ENCODE results near the gene TK2. TPM values are rescaled to one million over a fixed set of nuclear protein-coding genes. Genes with fewer than 3 reads are reported as not detected.
"Not testable (repeated sequence)": the region's sequence is repeated elsewhere in the genome, so short reads cannot be mapped to it uniquely, and the experiment has no call there.

TK2 gene
- total and polyA plus RNA-seq, 7 experiments from 2014 or later: 3.5 to 19.8 (median 6.4) TPM

DNA sequence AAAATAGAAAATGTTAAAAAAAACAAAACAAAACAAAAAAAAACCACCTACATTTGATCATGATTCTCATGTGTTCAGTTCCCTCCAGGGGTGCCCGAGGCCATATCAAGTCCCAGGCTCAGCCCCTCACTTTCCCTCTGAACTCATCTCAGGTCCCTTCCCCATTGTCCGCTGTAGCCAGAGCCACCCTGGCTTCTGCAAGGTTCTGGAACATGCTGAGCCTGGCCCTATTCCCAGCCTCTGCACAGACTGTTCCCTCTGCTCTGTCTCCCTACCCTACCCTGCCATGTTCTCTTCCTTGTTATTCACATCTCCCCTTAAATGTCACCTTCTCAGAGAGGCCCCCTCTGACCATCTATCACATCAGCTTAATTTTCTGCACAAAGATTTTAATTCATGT lies 46.9 kb downstream of the TK2 start:
- H3K36me3 Mint-ChIP-seq: peaks cover 0 to 8% (median 0%) of the 10 kb centered on the region in 5 donors
- Histone ChIP-seq H3K36me3 (ENCODE audit: control insufficient read depth in 2 of 3, insufficient read depth in 3 of 3, low read length in 3 of 3) (no peaks in the 10 kb centered on the region), H3K27ac (ENCODE audit: low read depth, low read length) (no peak overlapping the region), H3K4me1 (ENCODE audit: control insufficient read depth in 2 of 2, insufficient read depth in 2 of 2, low read length in 2 of 2) (no peaks in the 10 kb centered on the region), H3K27me3 (ENCODE audit: control insufficient read depth in 2 of 2, insufficient read depth in 2 of 2, low read length in 2 of 2) (no peaks in the 10 kb centered on the region), H3K9me3 (ENCODE audit: control insufficient read depth in 2 of 3, low read length in 3 of 3) (no peaks in the 10 kb centered on the region), H3K4me3 (ENCODE audit: low read length) (no peak overlapping the region)
- ChIA-PET CTCF (no interaction called here), POLR2A (no interaction called here)
- DNase-seq (no peak), ATAC-seq (no peak)
- H3K9me3 Mint-ChIP-seq: peaks cover 0 to 3% (median 0%) of the 10 kb centered on the region in 11 donors
- H3K27ac Mint-ChIP-seq: no peak overlapping the region
- H3K4me1 Mint-ChIP-seq: peaks cover 0 to 7% (median 0%) of the 10 kb centered on the region in 7 donors
- peaks cover 0 to 8% (median 0%) of the 10 kb centered on the region in 5 donors for H3K27me3 Mint-ChIP-seq
- intact Hi-C loops (cut with micrococcal nuclease): no loop called here
- H3K4me3 Mint-ChIP-seq: no peak overlapping the region

GRCh38 chr16:66502020-66502913 lies 47.7 kb downstream of the TK2 start:
- H3K27me3 ChIP-seq (ENCODE audit: control insufficient read depth in 2 of 2, insufficient read depth in 2 of 2, low read length in 2 of 2): no peaks in the 10 kb centered on the region
- Mint-ChIP-seq H3K4me3 (no peak overlapping the region), H3K4me1 (peaks cover 0 to 7% (median 0%) of the 10 kb centered on the region in 7 donors), H3K9me3 (peaks cover 0 to 3% (median 0%) of the 10 kb centered on the region in 11 donors), H3K36me3 (peaks cover 0 to 6% (median 0%) of the 10 kb centered on the region in 5 donors), H3K27ac (no peak overlapping the region), H3K27me3 (peaks cover 0 to 8% (median 0%) of the 10 kb centered on the region in 5 donors)
- H3K27ac ChIP-seq (ENCODE audit: low read depth, low read length): no peak overlapping the region
- ChIA-PET POLR2A (no interaction called here), CTCF (no interaction called here)
- H3K4me3 ChIP-seq (ENCODE audit: low read length): no peak overlapping the region
- H3K9me3 ChIP-seq (ENCODE audit: control insufficient read depth in 2 of 3, low read length in 3 of 3): no peaks in the 10 kb centered on the region
- DNase-seq (no peak), ATAC-seq (no peak)
- H3K36me3 ChIP-seq (ENCODE audit: control insufficient read depth in 2 of 3, insufficient read depth in 3 of 3, low read length in 3 of 3): no peaks in the 10 kb centered on the region
- intact Hi-C loops (cut with micrococcal nuclease): no loop called here
- no peaks in the 10 kb centered on the region for H3K4me1 ChIP-seq (ENCODE audit: control insufficient read depth in 2 of 2, insufficient read depth in 2 of 2, low read length in 2 of 2)

DNA sequence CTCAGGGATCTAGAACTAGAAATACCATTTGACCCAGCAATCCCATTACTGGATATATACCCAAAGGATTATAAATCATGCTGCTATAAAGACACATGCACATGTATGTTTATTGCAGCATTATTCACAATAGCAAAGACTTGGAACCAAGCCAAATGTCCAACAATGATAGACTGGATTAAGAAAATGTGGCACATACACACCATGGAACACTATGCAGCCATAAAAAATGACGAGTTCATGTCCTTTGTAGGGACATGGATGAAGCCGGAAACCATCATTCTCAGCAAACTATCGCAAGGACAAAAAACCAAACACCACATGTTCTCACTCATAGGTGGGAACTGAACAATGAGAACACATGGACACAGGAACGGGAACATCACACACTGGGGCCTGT lies 48.4 kb downstream of the TK2 start:
- intact Hi-C loops (cut with micrococcal nuclease); H3K4me3 Mint-ChIP-seq; H3K4me1 ChIP-seq (ENCODE audit: control insufficient read depth in 2 of 2, insufficient read depth in 2 of 2, low read length in 2 of 2); H3K36me3 ChIP-seq (ENCODE audit: control insufficient read depth in 2 of 3, insufficient read depth in 3 of 3, low read length in 3 of 3); H3K27ac ChIP-seq (ENCODE audit: low read depth, low read length); H3K4me1 Mint-ChIP-seq; ATAC-seq; H3K27ac Mint-ChIP-seq; H3K27me3 ChIP-seq (ENCODE audit: control insufficient read depth in 2 of 2, insufficient read depth in 2 of 2, low read length in 2 of 2); CTCF ChIA-PET; POLR2A ChIA-PET; H3K9me3 Mint-ChIP-seq; H3K4me3 ChIP-seq (ENCODE audit: low read length); DNase-seq; H3K36me3 Mint-ChIP-seq; H3K9me3 ChIP-seq (ENCODE audit: control insufficient read depth in 2 of 3, low read length in 3 of 3): not testable (repeated sequence)
- H3K27me3 Mint-ChIP-seq: peaks cover 0 to 11% (median 0%) of the 10 kb centered on the region in 5 donors

DNA sequence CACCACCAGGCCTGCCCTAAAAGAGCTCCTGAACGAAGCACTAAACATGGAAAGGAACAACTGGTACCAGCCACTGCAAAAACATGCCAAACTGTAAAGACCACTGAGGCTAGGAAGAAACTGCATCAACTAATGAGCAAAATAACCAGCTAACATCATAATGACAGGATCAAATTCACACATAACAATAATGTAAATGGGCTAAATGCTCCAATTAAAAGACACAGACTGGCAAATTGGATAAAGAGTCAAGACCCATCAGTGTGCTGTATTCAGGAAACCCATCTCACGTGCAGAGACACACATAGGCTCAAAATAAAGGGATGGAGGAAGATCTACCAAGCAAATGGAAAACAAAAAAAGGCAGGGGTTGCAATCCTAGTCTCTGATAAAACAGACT lies 52.0 kb downstream of the TK2 start:
- POLR2A ChIA-PET; H3K27ac Mint-ChIP-seq; intact Hi-C loops (cut with micrococcal nuclease); H3K4me3 ChIP-seq (ENCODE audit: low read length); H3K9me3 Mint-ChIP-seq; H3K36me3 ChIP-seq (ENCODE audit: control insufficient read depth in 2 of 3, insufficient read depth in 3 of 3, low read length in 3 of 3); DNase-seq; H3K4me1 ChIP-seq (ENCODE audit: control insufficient read depth in 2 of 2, insufficient read depth in 2 of 2, low read length in 2 of 2); H3K4me1 Mint-ChIP-seq; H3K27me3 ChIP-seq (ENCODE audit: control insufficient read depth in 2 of 2, insufficient read depth in 2 of 2, low read length in 2 of 2); H3K9me3 ChIP-seq (ENCODE audit: control insufficient read depth in 2 of 3, low read length in 3 of 3); H3K27ac ChIP-seq (ENCODE audit: low read depth, low read length); H3K36me3 Mint-ChIP-seq; ATAC-seq; H3K4me3 Mint-ChIP-seq: not testable (repeated sequence)
- peaks cover 0 to 11% (median 0%) of the 10 kb centered on the region in 5 donors for H3K27me3 Mint-ChIP-seq
- CTCF ChIA-PET: interaction anchor here (0.6 kb wide), 1 partner anchor 251 kb away, joined by 3 read pairs; no protein-coding TSS in a partner anchor

DNA sequence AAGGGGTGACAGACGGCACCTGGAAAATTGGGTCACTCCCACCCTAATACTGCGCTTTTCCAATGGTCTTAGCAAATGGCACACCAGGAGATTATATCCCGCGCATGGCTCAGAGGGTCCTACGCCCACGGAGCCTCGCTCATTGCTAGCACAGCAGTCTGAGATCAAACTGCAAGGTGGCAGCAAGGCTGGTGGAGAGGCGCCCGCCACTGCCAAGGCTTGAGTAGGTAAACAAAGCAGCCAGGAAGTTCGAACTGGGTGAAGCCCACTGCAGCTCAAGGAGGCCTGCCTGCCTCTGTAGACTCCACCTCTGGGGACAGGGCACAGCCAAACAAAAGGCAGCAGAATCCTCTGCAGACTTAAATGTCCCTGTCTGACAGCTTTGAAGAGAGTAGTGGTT lies 53.7 kb downstream of the TK2 start:
- H3K36me3 Mint-ChIP-seq; CTCF ChIA-PET; H3K27ac ChIP-seq (ENCODE audit: low read depth, low read length); H3K36me3 ChIP-seq (ENCODE audit: control insufficient read depth in 2 of 3, insufficient read depth in 3 of 3, low read length in 3 of 3); H3K4me3 Mint-ChIP-seq; intact Hi-C loops (cut with micrococcal nuclease); H3K27me3 ChIP-seq (ENCODE audit: control insufficient read depth in 2 of 2, insufficient read depth in 2 of 2, low read length in 2 of 2); H3K4me3 ChIP-seq (ENCODE audit: low read length); ATAC-seq; POLR2A ChIA-PET; H3K9me3 ChIP-seq (ENCODE audit: control insufficient read depth in 2 of 3, low read length in 3 of 3); DNase-seq; H3K4me1 ChIP-seq (ENCODE audit: control insufficient read depth in 2 of 2, insufficient read depth in 2 of 2, low read length in 2 of 2); H3K9me3 Mint-ChIP-seq; H3K4me1 Mint-ChIP-seq; H3K27ac Mint-ChIP-seq: not testable (repeated sequence)
- H3K27me3 Mint-ChIP-seq: peaks cover 0 to 11% (median 0%) of the 10 kb centered on the region in 5 donors

- H3K36me3 Mint-ChIP-seq: peaks cover 0 to 8% (median 0%) of the 10 kb centered on the region in 5 donors
- peaks cover 0 to 4% (median 0%) of the 10 kb centered on the region in 11 donors for H3K9me3 Mint-ChIP-seq
- Histone ChIP-seq H3K4me1 (ENCODE audit: control insufficient read depth in 2 of 2, insufficient read depth in 2 of 2, low read length in 2 of 2) (no peaks in the 10 kb centered on the region), H3K36me3 (ENCODE audit: control insufficient read depth in 2 of 3, insufficient read depth in 3 of 3, low read length in 3 of 3) (no peaks in the 10 kb centered on the region), H3K9me3 (ENCODE audit: control insufficient read depth in 2 of 3, low read length in 3 of 3) (no peaks in the 10 kb centered on the region), H3K4me3 (ENCODE audit: low read length) (no peak overlapping the region), H3K27me3 (ENCODE audit: control insufficient read depth in 2 of 2, insufficient read depth in 2 of 2, low read length in 2 of 2) (no peaks in the 10 kb centered on the region), H3K27ac (ENCODE audit: low read depth, low read length) (no peak overlapping the region)
- DNase-seq (no peak), ATAC-seq (no peak)
- H3K27ac Mint-ChIP-seq: no peak overlapping the region
- ChIA-PET CTCF (no interaction called here), POLR2A (no interaction called here)
- H3K27me3 Mint-ChIP-seq: peaks cover 0 to 11% (median 0%) of the 10 kb centered on the region in 5 donors
- intact Hi-C loops (cut with micrococcal nuclease): no loop called here
- peaks cover 0 to 6% (median 0%) of the 10 kb centered on the region in 7 donors for H3K4me1 Mint-ChIP-seq
- H3K4me3 Mint-ChIP-seq: no peak overlapping the region
Observed at GRCh38 chr16:66495440-66495839, 54.5 kb downstream of the TK2 start.

GRCh38 chr16:66494916-66495315 lies 55.0 kb downstream of the TK2 start:
- H3K9me3 ChIP-seq (ENCODE audit: control insufficient read depth in 2 of 3, low read length in 3 of 3): no peaks in the 10 kb centered on the region
- no peak overlapping the region for H3K4me3 ChIP-seq (ENCODE audit: low read length)
- POLR2A ChIA-PET: no interaction called here
- peaks cover 0 to 11% (median 0%) of the 10 kb centered on the region in 5 donors for H3K27me3 Mint-ChIP-seq
- H3K36me3 ChIP-seq (ENCODE audit: control insufficient read depth in 2 of 3, insufficient read depth in 3 of 3, low read length in 3 of 3): no peaks in the 10 kb centered on the region
- no peak for DNase-seq
- H3K27me3 ChIP-seq (ENCODE audit: control insufficient read depth in 2 of 2, insufficient read depth in 2 of 2, low read length in 2 of 2): no peaks in the 10 kb centered on the region
- no peak overlapping the region for H3K4me3 Mint-ChIP-seq
- no peak overlapping the region for H3K27ac Mint-ChIP-seq
- H3K4me1 Mint-ChIP-seq: peaks cover 0 to 6% (median 0%) of the 10 kb centered on the region in 7 donors
- ATAC-seq: no peak
- H3K27ac ChIP-seq (ENCODE audit: low read depth, low read length): no peak overlapping the region
- H3K4me1 ChIP-seq (ENCODE audit: control insufficient read depth in 2 of 2, insufficient read depth in 2 of 2, low read length in 2 of 2): no peaks in the 10 kb centered on the region
- intact Hi-C loops (cut with micrococcal nuclease): no loop called here
- H3K36me3 Mint-ChIP-seq: peaks cover 0 to 7% (median 0%) of the 10 kb centered on the region in 5 donors
- peaks cover 0 to 4% (median 0%) of the 10 kb centered on the region in 11 donors for H3K9me3 Mint-ChIP-seq
- CTCF ChIA-PET: interaction anchor here (1.2 kb wide), 1 partner anchor 15 kb away, joined by 3 read pairs; no protein-coding TSS in a partner anchor

Data from naive thymus-derived CD4-positive, alpha-beta T cell (primary cell).